ENCODE data around the gene BMERB1. TPM values are rescaled to one million over a fixed set of nuclear protein-coding genes. Genes with fewer than 3 reads are reported as not detected.

BMERB1 gene
- total RNA-seq, 1 experiment from 2014 or later = 3.8 TPM

DNA sequence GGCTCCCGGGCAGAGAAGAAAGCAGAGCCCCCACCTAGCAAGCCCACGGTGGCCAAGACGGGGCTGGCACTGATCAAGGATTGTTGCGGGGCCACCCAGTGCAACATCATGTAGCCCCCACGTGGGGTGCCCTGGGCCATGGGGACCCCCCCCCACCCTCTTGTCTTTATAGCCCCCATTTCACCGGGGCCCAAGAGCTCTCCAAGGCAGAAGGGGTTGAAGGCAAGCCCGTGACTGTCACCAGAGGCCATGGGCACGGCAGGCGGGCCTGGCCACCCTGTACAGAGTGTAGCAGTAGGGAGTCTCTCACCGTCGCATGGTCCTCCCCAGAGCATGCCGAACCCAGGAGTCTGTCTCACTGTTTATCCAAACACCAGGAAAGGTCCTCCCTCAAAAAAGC, 152.3 kb downstream of the BMERB1 start:
- Histone ChIP-seq H3K36me3 (ENCODE audit: low read depth, low read length) (no peaks in the 10 kb centered on the region), H3K79me2 (ENCODE audit: low read length) (no peaks in the 10 kb centered on the region), H3K4me1 (ENCODE audit: insufficient read depth, low read length) (peaks cover 11% of the 10 kb centered on the region), H3K9me2 (replicated peaks; ENCODE audit: low read length) (no peaks in the 10 kb centered on the region), H3K4me2 (ENCODE audit: low read length) (no peak overlapping the region), H3K4me3 (ENCODE audit: low read length) (no peak overlapping the region), H3K9ac (ENCODE audit: low read length) (no peak overlapping the region), H3K27ac (ENCODE audit: low read length) (no peak overlapping the region), H3K27me3 (ENCODE audit: low read length) (no peaks in the 10 kb centered on the region), H2AFZ (ENCODE audit: low read length) (no peak overlapping the region), H4K20me1 (ENCODE audit: low read length) (no peaks in the 10 kb centered on the region), H3F3A (ENCODE audit: low read length, unreplicated experiment) (no peaks in the 10 kb centered on the region), H3K9me3 (ENCODE audit: low read length) (no peaks in the 10 kb centered on the region)
- BruUV-seq (replicated peaks) = no TSS peak
- no peak for DNase-seq
- intact Hi-C loops (cut with micrococcal nuclease) = no loop called here
- CTCF ChIA-PET = no interaction called here
- ATAC-seq = no peak
- no peak for TF ChIP-seq EZH2phosphoT487 (IDR thresholded peaks at IDR 0.05; ENCODE audit: borderline replicate concordance, low read length)
- TF ChIP-seq CTCF (conservative IDR thresholded peaks at IDR 0.05; ENCODE audit: low read depth, low read length) = no peak
- no peak for TF ChIP-seq EZH2 (IDR thresholded peaks at IDR 0.05; ENCODE audit: low read length, unreplicated experiment)
- POLR2A ChIA-PET (ENCODE audit: unreplicated experiment) = no interaction called here

GRCh38 chr16:15587152-15587825, 152.9 kb downstream of the BMERB1 start:
- DNase-seq (no peak), ATAC-seq (no peak)
- peaks cover 11% of the 10 kb centered on the region for H3K4me1 ChIP-seq (ENCODE audit: insufficient read depth, low read length)
- H3K9ac ChIP-seq (ENCODE audit: low read length) = no peak overlapping the region
- intact Hi-C loops (cut with micrococcal nuclease) = no loop called here
- ChIA-PET POLR2A (ENCODE audit: unreplicated experiment) (no interaction called here), CTCF (no interaction called here)
- BruUV-seq (replicated peaks) = no TSS peak
- H3K27ac ChIP-seq (ENCODE audit: low read length) = no peak overlapping the region
- H3K4me3 ChIP-seq (ENCODE audit: low read length) = no peak overlapping the region
- no peak overlapping the region for H2AFZ ChIP-seq (ENCODE audit: low read length)
- H3K36me3 ChIP-seq (ENCODE audit: low read depth, low read length) = no peaks in the 10 kb centered on the region
- H3K4me2 ChIP-seq (ENCODE audit: low read length) = no peak overlapping the region
- no peaks in the 10 kb centered on the region for H4K20me1 ChIP-seq (ENCODE audit: low read length)
- no peaks in the 10 kb centered on the region for H3K27me3 ChIP-seq (ENCODE audit: low read length)
- H3K79me2 ChIP-seq (ENCODE audit: low read length) = no peaks in the 10 kb centered on the region
- no peaks in the 10 kb centered on the region for H3K9me3 ChIP-seq (ENCODE audit: low read length)
- no peaks in the 10 kb centered on the region for H3K9me2 ChIP-seq (replicated peaks; ENCODE audit: low read length)
- H3F3A ChIP-seq (ENCODE audit: low read length, unreplicated experiment) = no peaks in the 10 kb centered on the region
- TF ChIP-seq EZH2phosphoT487 (IDR thresholded peaks at IDR 0.05; ENCODE audit: borderline replicate concordance, low read length) (no peak), EZH2 (IDR thresholded peaks at IDR 0.05; ENCODE audit: low read length, unreplicated experiment) (no peak), CTCF (conservative IDR thresholded peaks at IDR 0.05; ENCODE audit: low read depth, low read length) (no peak)

GRCh38 chr16:15592324-15592723, 157.9 kb downstream of the BMERB1 start:
- Histone ChIP-seq H3K4me2 (ENCODE audit: low read length) (no peak overlapping the region), H3K9me2 (replicated peaks; ENCODE audit: low read length) (no peaks in the 10 kb centered on the region), H3K27me3 (ENCODE audit: low read length) (no peaks in the 10 kb centered on the region), H3F3A (ENCODE audit: low read length, unreplicated experiment) (no peaks in the 10 kb centered on the region), H3K36me3 (ENCODE audit: low read depth, low read length) (no peaks in the 10 kb centered on the region; the same call in 1 of the 2 replicates), H4K20me1 (ENCODE audit: low read length) (no peaks in the 10 kb centered on the region), H3K9ac (ENCODE audit: low read length) (no peak overlapping the region), H3K4me1 (ENCODE audit: insufficient read depth, low read length) (peaks cover 11% of the 10 kb centered on the region), H3K79me2 (ENCODE audit: low read length) (no peaks in the 10 kb centered on the region), H3K9me3 (ENCODE audit: low read length) (no peaks in the 10 kb centered on the region), H3K4me3 (ENCODE audit: low read length) (no peak overlapping the region), H2AFZ (ENCODE audit: low read length) (no peak overlapping the region), H3K27ac (ENCODE audit: low read length) (no peak overlapping the region)
- ATAC-seq (no peak), DNase-seq (no peak)
- no peak for TF ChIP-seq EZH2phosphoT487 (IDR thresholded peaks at IDR 0.05; ENCODE audit: borderline replicate concordance, low read length)
- ChIA-PET CTCF (no interaction called here), POLR2A (ENCODE audit: unreplicated experiment) (no interaction called here)
- BruUV-seq (replicated peaks) = no TSS peak
- intact Hi-C loops (cut with micrococcal nuclease) = no loop called here
